ENCODE data around the gene TUBB1. TPM values are rescaled to one million over a fixed set of nuclear protein-coding genes. Genes with fewer than 3 reads are reported as not detected.

The TUBB1 gene
- total and polyA plus RNA-seq, 2 donors (not counting 1 experiment from before 2014, with no cell fraction given): 0.22 to 0.43 TPM

DNA sequence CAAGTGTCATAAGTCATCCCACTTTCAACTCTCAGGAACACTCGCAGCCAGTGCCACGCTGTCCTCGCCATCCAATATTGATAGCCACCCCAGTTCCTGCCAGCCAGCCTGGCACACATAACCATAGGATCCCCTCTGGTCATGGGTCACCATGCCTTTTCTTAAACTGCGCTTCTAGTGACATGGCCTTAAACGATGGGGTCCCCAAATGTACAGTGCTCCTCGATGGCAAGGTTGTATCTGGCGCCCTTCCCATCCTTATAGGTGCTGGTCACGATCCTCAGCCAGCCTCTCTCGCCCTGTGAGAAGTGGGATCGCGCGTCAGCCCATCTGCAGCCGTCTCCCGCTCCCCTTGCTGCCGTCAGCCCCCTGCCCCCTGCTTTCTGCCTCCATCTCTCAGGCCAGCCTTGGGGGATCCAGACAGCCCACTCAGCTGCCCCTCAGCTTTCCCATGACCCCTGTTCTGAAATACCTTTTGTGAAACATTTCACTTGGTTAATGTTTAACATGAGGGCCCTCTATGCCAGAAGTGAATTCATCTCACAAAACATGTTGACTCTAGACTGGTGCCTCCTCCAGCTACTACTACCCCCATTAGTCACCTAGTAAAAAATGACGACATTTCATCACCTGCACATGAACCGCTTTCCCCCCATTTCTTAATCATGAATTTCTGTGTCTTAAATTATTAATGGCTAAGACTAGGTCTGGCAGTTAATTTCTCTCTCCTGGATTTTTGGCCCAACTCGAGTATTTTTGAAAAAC lies 23.6 kb upstream of the TUBB1 start:
- Histone ChIP-seq H3K9me3 (ENCODE audit: control extremely low read depth in 1 of 3, control insufficient read depth in 2 of 3, insufficient read depth in 1 of 3, low read length in 2 of 3) (no peaks in the 10 kb centered on the region), H3K27me3 (replicated peaks in 1 of 4; ENCODE audit: control extremely low read depth in 1 of 4, control insufficient read depth in 3 of 4, insufficient read depth in 4 of 4, low read length in 3 of 4) (no peaks in the 10 kb centered on the region), H3K4me1 (ENCODE audit: control insufficient read depth in 2 of 2, insufficient read depth in 2 of 2, low read length in 2 of 2) (peaks cover 17 to 30% of the 10 kb centered on the region in 2 donors), H3K9ac (ENCODE audit: low read length) (no peak overlapping the region), H3K4me2 (replicated peaks; ENCODE audit: low read depth, low read length, poor library complexity, severe bottlenecking) (no peak overlapping the region), H3K79me2 (ENCODE audit: control insufficient read depth, insufficient read depth, low read length) (peaks cover 24% of the 10 kb centered on the region), H3K4me3 (ENCODE audit: control extremely low read depth in 1 of 5, extremely low read depth in 1 of 5, insufficient read depth in 1 of 5, low read depth in 2 of 5, low read length in 4 of 5) (no peak overlapping the region), H3K27ac (ENCODE audit: low read length in 2 of 2) (peak overlapping the region in 1 of 2 donors; percentile 44), H4K20me1 (ENCODE audit: control insufficient read depth, insufficient read depth, low read length, poor library complexity, severe bottlenecking) (peaks cover 40% of the 10 kb centered on the region), H2AFZ (ENCODE audit: insufficient read depth, low read depth, low read length, poor library complexity, severe bottlenecking) (no peak overlapping the region), H3K36me3 (replicated peaks in 1 of 2; ENCODE audit: control extremely low read depth in 1 of 2, control insufficient read depth in 1 of 2, extremely low read depth in 1 of 2, insufficient read depth in 2 of 2, low read length in 1 of 2) (peaks cover 5 to 92% of the 10 kb centered on the region in 2 experiments)
- ATAC-seq (ENCODE audit: low read depth) (no peak), DNase-seq (no peak)
- intact Hi-C loops (cut with micrococcal nuclease): no loop called here
- 96% methylated on average over 10 of the region's 18 CpGs for WGBS (ENCODE audit: insufficient coverage)
- H3K4me3 Mint-ChIP-seq: peak overlapping the region; percentile 24
- peaks cover 45% of the 10 kb centered on the region for H3K4me1 Mint-ChIP-seq
- ChIA-PET POLR2A (interaction anchor here (0.6 to 1.8 kb wide), 6 partner anchors 9 to 189 kb away, joined by 3 to 8 read pairs (median 5); partner anchors contain the start of gene ATP5F1E), CTCF (interaction anchor here (1.6 kb wide), 1 partner anchor 226 kb away, joined by 3 read pairs; no protein-coding TSS in a partner anchor)
- peak overlapping the region; percentile 52 for H3K27ac Mint-ChIP-seq
- H3K9me3 Mint-ChIP-seq (ENCODE audit: insufficient read depth): no peaks in the 10 kb centered on the region
- H3K27me3 Mint-ChIP-seq: no peaks in the 10 kb centered on the region
- TF ChIP-seq, protein P1, sequence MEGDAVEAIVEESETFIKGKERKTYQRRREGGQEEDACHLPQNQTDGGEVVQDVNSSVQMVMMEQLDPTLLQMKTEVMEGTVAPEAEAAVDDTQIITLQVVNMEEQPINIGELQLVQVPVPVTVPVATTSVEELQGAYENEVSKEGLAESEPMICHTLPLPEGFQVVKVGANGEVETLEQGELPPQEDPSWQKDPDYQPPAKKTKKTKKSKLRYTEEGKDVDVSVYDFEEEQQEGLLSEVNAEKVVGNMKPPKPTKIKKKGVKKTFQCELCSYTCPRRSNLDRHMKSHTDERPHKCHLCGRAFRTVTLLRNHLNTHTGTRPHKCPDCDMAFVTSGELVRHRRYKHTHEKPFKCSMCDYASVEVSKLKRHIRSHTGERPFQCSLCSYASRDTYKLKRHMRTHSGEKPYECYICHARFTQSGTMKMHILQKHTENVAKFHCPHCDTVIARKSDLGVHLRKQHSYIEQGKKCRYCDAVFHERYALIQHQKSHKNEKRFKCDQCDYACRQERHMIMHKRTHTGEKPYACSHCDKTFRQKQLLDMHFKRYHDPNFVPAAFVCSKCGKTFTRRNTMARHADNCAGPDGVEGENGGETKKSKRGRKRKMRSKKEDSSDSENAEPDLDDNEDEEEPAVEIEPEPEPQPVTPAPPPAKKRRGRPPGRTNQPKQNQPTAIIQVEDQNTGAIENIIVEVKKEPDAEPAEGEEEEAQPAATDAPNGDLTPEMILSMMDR (IDR thresholded peaks at IDR 0.05): no peak
- no peak for TF ChIP-seq EZH2 (IDR thresholded peaks at IDR 0.05; ENCODE audit: borderline replicate concordance, insufficient read depth, low read depth, low read length, poor library complexity, severe bottlenecking)

GRCh38 chr20:58996226-58996611 lies 23.0 kb upstream of the TUBB1 start:
- Histone ChIP-seq H3K27me3 (replicated peaks in 1 of 4; ENCODE audit: control extremely low read depth in 1 of 4, control insufficient read depth in 3 of 4, insufficient read depth in 4 of 4, low read length in 3 of 4) (no peaks in the 10 kb centered on the region), H3K4me1 (ENCODE audit: control insufficient read depth in 2 of 2, insufficient read depth in 2 of 2, low read length in 2 of 2) (peaks cover 17 to 30% of the 10 kb centered on the region in 2 donors), H3K27ac (ENCODE audit: low read length in 2 of 2) (peak overlapping the region in 1 of 2 donors; percentile 44), H3K4me3 (ENCODE audit: control extremely low read depth in 1 of 5, extremely low read depth in 1 of 5, insufficient read depth in 1 of 5, low read depth in 2 of 5, low read length in 4 of 5) (no peak overlapping the region), H3K36me3 (replicated peaks in 1 of 2; ENCODE audit: control extremely low read depth in 1 of 2, control insufficient read depth in 1 of 2, extremely low read depth in 1 of 2, insufficient read depth in 2 of 2, low read length in 1 of 2) (peaks cover 3 to 92% of the 10 kb centered on the region in 2 experiments), H3K9me3 (ENCODE audit: control extremely low read depth in 1 of 3, control insufficient read depth in 2 of 3, insufficient read depth in 1 of 3, low read length in 2 of 3) (no peaks in the 10 kb centered on the region), H3K79me2 (ENCODE audit: control insufficient read depth, insufficient read depth, low read length) (peaks cover 30% of the 10 kb centered on the region), H3K4me2 (replicated peaks; ENCODE audit: low read depth, low read length, poor library complexity, severe bottlenecking) (no peak overlapping the region), H3K9ac (ENCODE audit: low read length) (no peak overlapping the region), H4K20me1 (ENCODE audit: control insufficient read depth, insufficient read depth, low read length, poor library complexity, severe bottlenecking) (peaks cover 46% of the 10 kb centered on the region), H2AFZ (ENCODE audit: insufficient read depth, low read depth, low read length, poor library complexity, severe bottlenecking) (no peak overlapping the region)
- ATAC-seq (ENCODE audit: low read depth): no peak
- Mint-ChIP-seq H3K4me3 (no peak overlapping the region), H3K27ac (peak overlapping the region; percentile 52), H3K4me1 (peaks cover 48% of the 10 kb centered on the region), H3K27me3 (no peaks in the 10 kb centered on the region), H3K9me3 (ENCODE audit: insufficient read depth) (no peaks in the 10 kb centered on the region)
- POLR2A ChIA-PET: interaction anchor here (0.9 to 1.8 kb wide), 3 partner anchors 9 to 36 kb away, joined by 3 to 7 read pairs (median 7); partner anchors contain the start of gene ATP5F1E
- 97% methylated on average over 11 of the region's 12 CpGs for WGBS (ENCODE audit: insufficient coverage)
- intact Hi-C loops (cut with micrococcal nuclease): no loop called here
- DNase-seq: no peak
- no peak for TF ChIP-seq EZH2 (IDR thresholded peaks at IDR 0.05; ENCODE audit: borderline replicate concordance, insufficient read depth, low read depth, low read length, poor library complexity, severe bottlenecking)
- TF ChIP-seq, protein P1 (IDR thresholded peaks at IDR 0.05): no peak
- CTCF ChIA-PET: interaction anchor here (0.8 kb wide), 1 partner anchor 211 kb away, joined by 4 read pairs; no protein-coding TSS in a partner anchor
